ENCODE results near the gene E2F4.
A peak's percentile ranks its signal among the peaks of the same experiment; 100 is the strongest.

E2F4 gene

GRCh38 chr16:67148221-67148620 is 43.7 kb upstream of the E2F4 start:
- TF ChIP-seq CTCF (IDR thresholded peaks at IDR 0.05; ENCODE audit: low read length, missing control alignments): no peak
- DNase-seq (ENCODE audit: low read depth): no peak
- no peak overlapping the region for H3K4me3 ChIP-seq (replicated peaks; ENCODE audit: low read depth, low read length)

GRCh38 chr16:67148656-67149275 is 43.2 kb upstream of the E2F4 start:
- DNase-seq (ENCODE audit: low read depth): no peak
- no peak overlapping the region for H3K4me3 ChIP-seq (replicated peaks; ENCODE audit: low read depth, low read length)
- TF ChIP-seq CTCF (IDR thresholded peaks at IDR 0.05; ENCODE audit: low read length, missing control alignments): no peak

DNA sequence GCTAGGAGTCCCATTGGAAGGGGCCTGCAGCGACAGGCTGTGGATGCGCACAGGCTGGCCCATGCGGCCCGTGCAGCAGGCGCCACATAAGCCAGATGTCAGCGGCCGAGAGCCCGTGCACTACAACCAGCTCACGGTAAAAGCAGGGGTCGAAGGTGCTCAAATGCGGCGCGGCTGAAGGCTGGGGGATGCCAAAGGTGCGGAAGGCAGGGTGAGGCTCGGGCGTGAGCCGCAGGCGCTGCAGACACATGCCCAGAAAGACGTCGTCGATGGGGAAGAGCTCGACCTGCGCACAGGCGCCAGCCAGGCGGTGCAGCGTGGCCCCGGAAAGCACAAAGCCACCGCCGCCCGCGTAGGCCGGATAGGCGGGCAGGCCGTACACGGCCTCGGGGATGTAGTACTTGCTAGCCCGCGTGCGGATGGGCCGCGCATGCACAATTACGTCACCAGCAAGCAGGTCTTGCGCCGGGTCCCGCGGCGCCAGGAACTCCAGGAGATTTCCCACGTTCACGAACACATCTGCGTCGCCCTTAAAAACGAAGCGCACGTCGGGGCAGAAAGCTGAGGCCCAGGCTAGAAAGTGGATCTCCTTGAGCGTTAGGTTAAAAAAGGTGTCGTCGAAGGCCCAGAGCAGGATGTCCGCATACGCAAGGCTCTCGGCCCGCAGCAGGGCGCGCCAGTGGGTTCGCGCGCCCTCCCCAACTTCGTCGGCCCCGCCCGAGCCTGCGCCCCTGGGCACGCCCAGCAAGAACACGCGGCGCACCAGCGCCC is 42.5 kb upstream of the E2F4 start:
- DNase-seq (ENCODE audit: low read depth): no peak
- no peak for TF ChIP-seq CTCF (IDR thresholded peaks at IDR 0.05; ENCODE audit: low read length, missing control alignments)
- H3K4me3 ChIP-seq (replicated peaks; ENCODE audit: low read depth, low read length): no peak overlapping the region

DNA sequence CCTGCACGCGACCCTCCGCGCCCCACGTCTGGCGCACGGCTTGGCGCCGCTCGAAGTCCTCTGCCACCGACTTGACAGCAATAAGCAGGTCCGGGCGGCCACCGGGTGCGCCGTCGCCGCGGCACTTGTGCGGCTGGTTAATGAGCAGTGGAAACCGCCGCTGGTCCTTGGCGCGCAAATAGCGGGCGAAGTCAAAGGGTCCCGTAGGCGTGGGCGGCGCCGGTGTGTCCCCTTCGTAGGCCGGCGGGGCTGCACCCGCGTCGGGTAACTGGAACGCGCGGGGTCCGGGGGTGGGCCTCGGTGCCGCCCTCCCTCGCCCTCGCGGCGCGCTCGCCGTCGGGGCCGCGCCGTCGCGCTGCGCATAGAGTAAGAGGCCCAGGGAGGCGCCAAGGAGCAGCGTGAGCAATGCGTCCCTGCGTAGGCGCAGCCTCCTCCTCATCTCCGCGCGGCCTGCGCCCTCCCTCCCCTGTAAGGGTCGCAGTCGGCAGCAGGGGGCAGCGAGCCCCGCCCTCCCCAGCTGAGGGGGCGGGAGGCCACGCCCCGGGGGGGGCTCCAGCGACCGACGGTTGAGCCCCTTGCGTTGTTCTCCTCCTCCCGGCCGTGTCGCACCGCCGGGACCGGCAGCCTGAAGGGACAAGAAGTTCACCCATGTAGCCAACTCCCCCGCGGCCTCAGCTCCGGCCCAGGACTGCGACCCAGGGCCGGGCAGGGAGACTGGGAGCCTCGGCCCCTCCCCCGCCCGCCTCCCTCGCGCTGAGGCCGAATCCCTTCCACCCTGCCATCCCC is 41.7 kb upstream of the E2F4 start:
- no peak for TF ChIP-seq CTCF (IDR thresholded peaks at IDR 0.05; ENCODE audit: low read length, missing control alignments)
- peak overlapping the region; percentile 64 for H3K4me3 ChIP-seq (replicated peaks; ENCODE audit: low read depth, low read length)
- peak; percentile 76 for DNase-seq (ENCODE audit: low read depth)

- peak; percentile 71 for DNase-seq (ENCODE audit: low read depth)
- H3K4me3 ChIP-seq (replicated peaks; ENCODE audit: low read depth, low read length): peak within 1 kb of the TSS; percentile 64
- no peak for TF ChIP-seq CTCF (IDR thresholded peaks at IDR 0.05; ENCODE audit: low read length, missing control alignments)
Measured at GRCh38 chr16:67150833-67151396, 41.0 kb upstream of the E2F4 start, which contains the start of gene B3GNT9. TSS of gene B3GNT9 (minus strand) at chr16:67150998. CDS start at chr16:67150485, 513 bp downstream.

DNA sequence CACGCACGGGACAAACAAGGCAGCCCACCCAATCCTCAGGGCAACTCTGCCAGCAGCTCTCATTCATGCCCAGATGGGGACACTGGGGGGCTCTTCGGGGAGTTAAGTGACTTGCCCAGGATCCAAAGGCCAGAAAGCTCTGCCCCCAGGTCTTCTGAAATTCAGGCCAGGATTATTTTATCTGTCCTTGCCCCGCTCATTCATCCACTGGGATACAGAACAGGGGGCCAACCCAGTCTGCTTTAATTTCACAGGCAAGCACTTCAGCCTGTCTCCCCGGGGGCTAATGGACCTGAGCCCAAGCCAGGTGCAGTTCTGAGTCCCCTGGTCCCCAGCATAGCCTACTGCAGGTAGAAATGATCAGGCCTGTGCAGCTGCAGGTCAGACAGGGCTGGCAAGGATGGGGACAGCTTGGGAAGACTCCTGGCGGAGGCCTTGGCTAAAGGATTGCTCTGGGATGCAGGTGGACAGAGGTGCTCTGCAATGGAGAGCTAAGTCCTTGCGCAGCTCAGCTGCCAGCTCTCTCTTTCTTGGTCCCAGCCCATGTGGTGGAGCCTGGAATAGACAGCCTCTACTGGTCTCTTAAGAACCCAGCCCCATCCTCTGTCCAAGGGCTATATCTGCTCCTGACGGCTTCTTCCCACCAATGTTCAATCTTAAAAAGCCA is 40.4 kb upstream of the E2F4 start:
- no peak for DNase-seq (ENCODE audit: low read depth)
- H3K4me3 ChIP-seq (replicated peaks; ENCODE audit: low read depth, low read length): no peak overlapping the region
- no peak for TF ChIP-seq CTCF (IDR thresholded peaks at IDR 0.05; ENCODE audit: low read length, missing control alignments)

All from fibroblast of pulmonary artery (primary cell).